Epithelial cell of esophagus (primary cell): ENCODE measurements around the gene PDF.

Source experiments
- DNase-seq: peaks from one replicate; pipeline ENCODE4 v3.0.0; 2010; ENCODE audit warnings: low read depth
- H3K4me3 ChIP-seq: 2 replicates; pipeline ENCODE4 v1.5.1; 2011; ENCODE audit warnings: mild to moderate bottlenecking, low read length, control low read depth
- CTCF ChIP-seq: IDR thresholded peaks from 2 replicates; pipeline ENCODE4 v1.5.1; 2011; ENCODE audit warnings: low read depth, mild to moderate bottlenecking, low read length, control low read depth, inconsistent platforms; ENCODE audit not compliant: insufficient read depth; ENCODE audit errors: missing control alignments

Gene PDF

GRCh38 chr16:69328854-69329316, 1.5 kb downstream of the PDF start:
- TF ChIP-seq CTCF = no peak
- peak overlapping the region; percentile 73 for H3K4me3 ChIP-seq
- DNase-seq = peak; percentile 43

- no peak for TF ChIP-seq CTCF
- no peak for DNase-seq
- no peak overlapping the region for H3K4me3 ChIP-seq
Observed at GRCh38 chr16:69327585-69328310, 2.6 kb downstream of the PDF start.

GRCh38 chr16:69326172-69326873, 4.1 kb downstream of the PDF start:
- DNase-seq = no peak
- H3K4me3 ChIP-seq = no peak overlapping the region
- TF ChIP-seq CTCF = no peak

GRCh38 chr16:69325784-69326171, 4.6 kb downstream of the PDF start:
- TF ChIP-seq CTCF = no peak
- H3K4me3 ChIP-seq = no peak overlapping the region
- no peak for DNase-seq

GRCh38 chr16:69324585-69325253, 5.7 kb downstream of the PDF start:
- no peak overlapping the region for H3K4me3 ChIP-seq
- TF ChIP-seq CTCF = no peak
- no peak for DNase-seq

GRCh38 chr16:69324013-69324531, 6.3 kb downstream of the PDF start:
- no peak overlapping the region for H3K4me3 ChIP-seq
- TF ChIP-seq CTCF = no peak
- no peak for DNase-seq
